Measurements from ENCODE around the gene GTF3A.

GRCh38 chr13:27404680-27405079 lies 19.7 kb upstream of the GTF3A start:
- TF ChIP-seq CTCF (IDR thresholded peaks at IDR 0.05) (no peak), EP300 (IDR thresholded peaks at IDR 0.05) (no peak), POLR2A (IDR thresholded peaks at IDR 0.05) (no peak)

Data from tibial nerve (tissue), 4 donors.